OCI-M1 (cell line): ENCODE results near the gene ZNF423.
A peak's percentile ranks its signal among the peaks of the same experiment; 100 is the strongest.
"Not testable (repeated sequence)": the region's sequence is repeated elsewhere in the genome, so short reads cannot be mapped to it uniquely, and the experiment has no call there.

Source experiments
- DNase-seq: peaks from one replicate; lab custom pipeline; 2025; lab: John Stamatoyannopoulos, UW

ZNF423 gene

GRCh38 chr16:49855822-49856671 lies at the start of gene ZNF423:
TSS of gene ZNF423 (minus strand) at chr16:49856112. CDS start at chr16:49855774, 338 bp downstream.
- no peak for DNase-seq

GRCh38 chr16:49904348-49905062 lies 48.6 kb upstream of the ZNF423 start:
- no peak for DNase-seq

GRCh38 chr16:49902908-49903307 lies 47.0 kb upstream of the ZNF423 start:
- no peak for DNase-seq

GRCh38 chr16:49901711-49902110 lies 45.8 kb upstream of the ZNF423 start:
- DNase-seq = no peak

GRCh38 chr16:49900875-49901274 lies 45.0 kb upstream of the ZNF423 start:
- no peak for DNase-seq

GRCh38 chr16:49899991-49900695 lies 44.2 kb upstream of the ZNF423 start:
- DNase-seq = no peak

- DNase-seq = no peak
Measured at GRCh38 chr16:49896447-49896964, 40.6 kb upstream of the ZNF423 start.

GRCh38 chr16:49890876-49891275 lies 35.0 kb upstream of the ZNF423 start:
- DNase-seq = peak; percentile 44

GRCh38 chr16:49889725-49890397 lies 33.9 kb upstream of the ZNF423 start:
- no peak for DNase-seq

- DNase-seq = no peak
Measured at GRCh38 chr16:49886554-49887094, 30.7 kb upstream of the ZNF423 start.

GRCh38 chr16:49884033-49885015 lies 28.4 kb upstream of the ZNF423 start:
- peak; percentile 51 for DNase-seq

- no peak for DNase-seq
Measured at GRCh38 chr16:49883076-49884014, 27.4 kb upstream of the ZNF423 start.

GRCh38 chr16:49881890-49882289 lies 26.0 kb upstream of the ZNF423 start:
- no peak for DNase-seq

- DNase-seq = not testable (repeated sequence)
Measured at GRCh38 chr16:49878540-49878939, 22.6 kb upstream of the ZNF423 start.

GRCh38 chr16:49876716-49877129 lies 20.8 kb upstream of the ZNF423 start:
- peak; percentile 20 for DNase-seq

- DNase-seq = no peak
Measured at GRCh38 chr16:49875806-49876715, 20.1 kb upstream of the ZNF423 start.

GRCh38 chr16:49874613-49875237 lies 18.8 kb upstream of the ZNF423 start:
- DNase-seq = no peak
